Measurements from ENCODE around the gene DYNC2H1.

DYNC2H1 gene

GRCh38 chr11:103108933-103109817, at the start of gene DYNC2H1:
TSS of gene DYNC2H1 (plus strand) at chr11:103109426. CDS start at chr11:103109575, 149 bp downstream.
- DNase-seq (ENCODE audit: low spot score) = peak; percentile 86

- DNase-seq (ENCODE audit: low spot score) = no peak
Observed at GRCh38 chr11:103061656-103062055, 47.6 kb upstream of the DYNC2H1 start.

- no peak for DNase-seq (ENCODE audit: low spot score)
Observed at GRCh38 chr11:103067118-103067517, 42.1 kb upstream of the DYNC2H1 start.

- DNase-seq (ENCODE audit: low spot score) = no peak
Observed at GRCh38 chr11:103069367-103069766, 39.9 kb upstream of the DYNC2H1 start.

- DNase-seq (ENCODE audit: low spot score) = no peak
Observed at GRCh38 chr11:103070142-103070541, 39.1 kb upstream of the DYNC2H1 start.

GRCh38 chr11:103071008-103071407, 38.2 kb upstream of the DYNC2H1 start:
- no peak for DNase-seq (ENCODE audit: low spot score)

- no peak for DNase-seq (ENCODE audit: low spot score)
Observed at GRCh38 chr11:103076361-103076760, 32.9 kb upstream of the DYNC2H1 start.

GRCh38 chr11:103077554-103077953, 31.7 kb upstream of the DYNC2H1 start:
- no peak for DNase-seq (ENCODE audit: low spot score)

GRCh38 chr11:103078710-103079109, 30.5 kb upstream of the DYNC2H1 start:
- DNase-seq (ENCODE audit: low spot score) = no peak

- DNase-seq (ENCODE audit: low spot score) = no peak
Observed at GRCh38 chr11:103079833-103080232, 29.4 kb upstream of the DYNC2H1 start.

- DNase-seq (ENCODE audit: low spot score) = no peak
Observed at GRCh38 chr11:103085758-103086365, 23.4 kb upstream of the DYNC2H1 start.

- no peak for DNase-seq (ENCODE audit: low spot score)
Observed at GRCh38 chr11:103086461-103086860, 22.8 kb upstream of the DYNC2H1 start.

GRCh38 chr11:103091064-103091800, 18.0 kb upstream of the DYNC2H1 start:
- peak; percentile 34 for DNase-seq (ENCODE audit: low spot score)

- DNase-seq (ENCODE audit: low spot score) = peak; percentile 95
Observed at GRCh38 chr11:103091801-103092524, 17.3 kb upstream of the DYNC2H1 start, which contains the start of gene DCUN1D5. TSS of gene DCUN1D5 (minus strand) at chr11:103092160. CDS start at chr11:103091872, 288 bp downstream.

- DNase-seq (ENCODE audit: low spot score) = no peak
Observed at GRCh38 chr11:103097279-103097678, 11.9 kb upstream of the DYNC2H1 start.

GRCh38 chr11:103109818-103110388, 677 bp downstream of the DYNC2H1 start:
- no peak for DNase-seq (ENCODE audit: low spot score)

GRCh38 chr11:103110391-103110790, 1.2 kb downstream of the DYNC2H1 start:
- DNase-seq (ENCODE audit: low spot score) = no peak

GRCh38 chr11:103111400-103111799, 2.2 kb downstream of the DYNC2H1 start:
- no peak for DNase-seq (ENCODE audit: low spot score)

GRCh38 chr11:103112364-103112763, 3.1 kb downstream of the DYNC2H1 start:
- no peak for DNase-seq (ENCODE audit: low spot score)

- no peak for DNase-seq (ENCODE audit: low spot score)
Observed at GRCh38 chr11:103114836-103115235, 5.6 kb downstream of the DYNC2H1 start.

GRCh38 chr11:103125462-103125861, 16.2 kb downstream of the DYNC2H1 start:
- DNase-seq (ENCODE audit: low spot score) = no peak

All from hematopoietic multipotent progenitor cell treated with erythropoietin and hydrocortisone succinate and interleukin-3 and kit ligand, for 15 days (in vitro differentiated cells).